Activated T-cell treated with anti-CD3 and anti-CD28 coated beads for 24 hours (primary cell): ENCODE data around the gene NOS1.
"Not testable (repeated sequence)": the region's sequence is repeated elsewhere in the genome, so short reads cannot be mapped to it uniquely, and the experiment has no call there.

ENCODE experiments used
- DNase-seq: peaks from one replicate; pipeline ENCODE4 v3.0.0-alpha.2; 2020; ENCODE audit warnings: low read depth

Gene NOS1

DNA sequence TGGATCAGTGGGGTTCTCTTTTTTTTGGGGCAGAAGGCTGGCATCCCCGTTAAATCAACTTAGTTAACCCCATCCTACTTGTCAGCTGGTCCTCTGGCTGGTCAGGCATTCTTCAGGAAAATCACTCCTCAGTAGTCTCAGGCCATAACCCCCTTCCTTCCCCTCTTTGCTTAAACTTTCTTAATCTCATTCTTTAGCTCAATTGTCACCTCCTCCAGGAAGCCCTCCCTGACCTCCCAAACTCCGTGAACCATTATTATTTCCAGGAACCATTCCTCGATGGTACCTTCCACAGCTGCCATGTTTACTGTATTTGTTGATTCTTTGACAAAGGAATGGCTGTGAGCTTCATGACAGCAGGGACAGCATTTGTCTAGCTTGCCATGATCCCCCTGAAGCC, 98.7 kb downstream of the NOS1 start:
- DNase-seq: no peak

DNA sequence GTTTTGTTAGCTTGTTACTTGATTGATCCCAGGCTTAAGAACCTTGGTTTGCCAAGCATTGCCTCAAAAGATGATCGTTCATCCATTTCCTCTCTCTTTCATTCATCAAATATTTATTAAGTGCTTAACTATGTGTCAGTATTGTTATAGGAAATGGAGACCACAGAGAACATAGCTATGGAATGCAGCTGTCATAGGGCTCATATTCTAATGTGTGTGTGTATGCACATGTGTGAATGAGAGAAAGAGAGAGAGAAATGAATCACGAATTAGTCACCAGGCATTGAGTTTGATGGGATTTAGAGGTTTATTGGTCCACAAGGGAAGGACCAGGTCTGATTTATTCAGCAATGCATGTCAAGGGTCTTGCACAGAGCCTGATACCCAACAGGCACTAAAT, 100.2 kb downstream of the NOS1 start:
- no peak for DNase-seq

DNA sequence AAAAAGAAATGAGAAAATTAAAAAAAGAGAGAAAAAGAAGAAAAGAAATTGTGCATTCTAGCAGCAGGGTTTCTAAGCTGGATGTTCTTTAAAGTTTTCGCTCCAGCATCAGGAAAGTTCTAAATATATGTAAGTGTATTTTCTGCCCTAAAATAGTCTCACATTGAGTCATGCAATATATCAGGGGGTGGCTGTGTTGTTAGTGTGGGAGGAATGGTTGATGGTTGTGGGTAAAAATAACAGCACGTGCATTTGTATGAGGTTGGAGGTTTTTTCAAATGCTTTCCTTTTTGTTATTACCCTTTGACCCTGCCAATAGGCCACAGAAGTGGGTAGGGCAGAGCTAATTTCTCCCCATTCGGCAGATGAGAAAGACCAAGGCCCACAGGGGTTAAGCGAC, 106.0 kb downstream of the NOS1 start:
- no peak for DNase-seq

GRCh38 chr12:117243488-117243887, 117.9 kb downstream of the NOS1 start:
- no peak for DNase-seq

DNA sequence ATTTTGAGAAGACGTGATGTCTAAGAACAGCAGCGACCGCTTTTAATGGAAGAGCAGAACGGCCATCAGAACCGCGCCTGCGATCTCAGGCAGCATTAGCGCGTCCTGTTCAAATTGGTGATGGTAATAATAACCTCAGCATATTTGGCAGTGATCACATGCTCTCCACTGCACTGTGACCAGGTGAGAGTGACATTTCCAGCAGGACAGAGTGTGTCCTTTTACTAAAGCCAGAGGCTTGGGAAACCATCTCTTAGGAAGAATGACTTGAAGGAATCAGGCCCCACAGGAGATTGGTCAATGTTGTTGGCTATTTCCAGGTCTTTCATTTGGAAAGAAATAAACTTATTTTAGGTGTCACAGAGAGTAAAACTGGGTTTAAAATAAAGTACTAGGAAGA, 119.7 kb downstream of the NOS1 start:
- DNase-seq: no peak

- DNase-seq: no peak
These were observed 121.2 kb downstream of the NOS1 start for GRCh38 chr12:117240081-117240755.

GRCh38 chr12:117236456-117237001, 124.9 kb downstream of the NOS1 start:
- peak; percentile 54 for DNase-seq

DNA sequence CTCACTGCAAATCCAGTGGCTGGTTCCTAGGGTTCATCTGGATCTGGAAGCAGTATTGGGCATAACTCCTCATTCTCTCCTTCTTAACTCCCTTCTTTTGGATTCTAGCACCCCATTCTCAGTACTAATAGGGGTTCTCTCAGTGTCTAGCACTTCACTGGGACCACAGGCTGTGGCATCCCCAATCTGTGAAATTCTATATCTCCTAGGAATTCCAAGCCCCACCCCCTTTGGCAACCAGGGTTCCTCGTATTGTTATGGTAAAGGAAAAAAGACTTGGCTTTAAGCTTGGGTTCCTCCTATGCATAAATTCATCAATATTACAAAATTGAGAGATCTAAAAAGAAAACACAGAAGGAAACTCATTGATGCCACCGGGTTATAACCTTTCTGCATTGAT, 126.2 kb downstream of the NOS1 start:
- DNase-seq: no peak

GRCh38 chr12:117234441-117234840, 127.0 kb downstream of the NOS1 start:
- DNase-seq: no peak

DNA sequence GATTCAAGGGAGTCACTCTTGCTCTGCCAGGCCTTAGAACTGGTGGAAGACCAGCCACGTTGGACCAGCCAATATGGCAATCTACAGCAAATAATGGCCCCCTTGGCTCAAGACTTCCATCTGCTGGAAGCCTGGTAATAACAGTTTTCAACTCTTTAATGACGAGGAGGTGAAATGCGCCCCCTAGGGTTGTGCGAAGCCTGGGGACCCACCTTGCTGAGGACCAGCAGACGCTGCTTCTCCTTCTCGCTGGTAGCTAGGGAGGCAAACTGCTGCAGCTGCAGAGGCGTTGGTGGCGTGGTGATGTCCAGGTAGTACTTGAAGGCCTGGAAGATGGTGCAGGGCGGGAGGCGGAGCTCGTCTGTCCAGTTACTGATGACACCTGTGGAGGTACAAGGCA, 129.7 kb downstream of the NOS1 start:
- DNase-seq: no peak

DNA sequence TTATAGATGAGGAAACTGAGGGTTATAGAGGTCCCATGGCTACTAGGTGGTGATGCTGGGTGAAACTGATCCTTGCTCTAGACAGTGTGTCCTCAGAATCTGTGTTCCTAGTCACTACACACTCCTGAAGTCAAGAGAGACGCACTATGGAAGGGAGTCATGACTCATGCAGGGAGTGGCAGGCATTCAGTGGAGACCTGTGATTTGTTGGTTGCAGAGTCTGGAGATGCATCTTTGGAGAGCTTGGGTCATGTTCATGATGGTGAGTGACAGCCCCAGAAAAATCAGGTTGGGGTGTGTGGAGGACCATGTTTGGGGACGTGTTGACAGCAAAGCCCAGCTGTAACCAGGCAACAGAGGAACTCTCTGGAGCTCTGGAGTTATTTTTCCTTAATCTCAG, 133.2 kb downstream of the NOS1 start:
- DNase-seq: no peak

DNA sequence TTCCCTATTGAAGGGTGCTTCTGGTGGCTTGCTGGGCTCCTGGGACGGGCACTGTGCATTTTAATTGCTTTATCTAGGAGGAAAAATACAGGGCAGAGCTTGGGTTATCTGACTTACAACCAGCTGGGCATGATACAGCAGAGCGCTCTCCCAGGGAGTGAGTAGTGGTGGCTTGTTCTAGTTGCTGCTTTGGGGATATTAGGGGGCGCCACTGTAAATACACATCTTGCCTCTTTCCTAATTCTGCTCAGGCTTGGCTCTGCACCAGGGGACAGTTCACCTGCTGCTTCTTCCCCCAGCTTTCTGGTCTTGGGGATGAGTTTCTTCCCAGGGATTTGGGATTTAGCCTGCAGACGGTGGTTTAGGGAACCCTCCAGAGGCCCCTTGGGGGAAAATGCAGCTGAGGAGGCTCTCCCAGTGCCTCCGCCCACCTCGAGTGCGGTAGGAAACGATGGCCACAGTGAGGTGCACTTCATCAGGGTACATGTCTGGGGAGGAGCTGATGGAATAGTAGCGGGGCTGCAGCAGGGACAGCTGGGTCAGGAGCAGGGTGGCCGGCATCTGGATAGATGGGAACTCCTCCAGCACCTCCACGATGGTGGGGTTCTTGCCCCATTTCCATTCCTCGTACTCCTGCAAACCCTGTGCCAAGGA, 134.3 kb downstream of the NOS1 start:
- DNase-seq: no peak

- no peak for DNase-seq
These were observed 134.9 kb downstream of the NOS1 start for GRCh38 chr12:117226505-117226904.

GRCh38 chr12:117225179-117225578, 136.2 kb downstream of the NOS1 start:
- no peak for DNase-seq

DNA sequence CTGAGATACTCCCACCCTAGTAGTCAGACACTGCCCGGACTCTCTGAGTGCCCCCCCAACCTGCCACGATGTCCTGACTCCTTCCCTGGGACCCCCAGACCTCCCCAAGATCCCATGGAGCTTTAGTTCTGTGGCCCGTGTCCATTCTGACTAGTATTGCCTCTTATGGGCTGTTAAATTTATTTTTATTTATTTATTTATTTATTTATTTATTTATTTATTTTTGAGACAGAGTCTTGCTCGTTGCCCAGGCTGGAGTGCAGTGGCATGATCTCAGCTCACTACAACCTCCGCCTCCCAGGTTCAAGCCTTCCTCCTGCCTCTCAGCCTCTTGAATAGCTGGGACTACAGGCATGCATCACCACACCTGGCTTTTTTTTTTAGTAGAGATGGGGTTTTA, 140.5 kb downstream of the NOS1 start:
- DNase-seq: not testable (repeated sequence)

- no peak for DNase-seq
These were observed 143.3 kb downstream of the NOS1 start for GRCh38 chr12:117218149-117218548.

DNA sequence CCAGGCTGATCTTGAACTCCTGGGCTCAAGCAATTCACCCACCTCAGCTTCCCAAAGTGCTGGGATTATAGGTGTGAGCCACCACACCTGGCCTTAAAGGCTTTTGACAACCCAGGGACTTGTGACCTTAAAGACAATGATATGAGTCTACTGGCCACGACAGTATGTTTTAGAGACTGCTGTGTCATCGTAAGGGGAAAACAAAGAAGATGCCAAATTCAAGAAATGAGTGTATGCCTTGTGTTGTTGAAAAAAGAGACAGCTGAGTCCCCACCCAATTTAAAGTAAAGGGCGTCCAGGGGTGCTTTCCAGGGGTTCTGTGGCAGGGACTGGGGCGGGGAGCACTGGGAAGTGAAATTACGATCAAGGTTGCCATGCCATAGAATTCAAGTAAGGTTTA, 144.7 kb downstream of the NOS1 start:
- no peak for DNase-seq

DNA sequence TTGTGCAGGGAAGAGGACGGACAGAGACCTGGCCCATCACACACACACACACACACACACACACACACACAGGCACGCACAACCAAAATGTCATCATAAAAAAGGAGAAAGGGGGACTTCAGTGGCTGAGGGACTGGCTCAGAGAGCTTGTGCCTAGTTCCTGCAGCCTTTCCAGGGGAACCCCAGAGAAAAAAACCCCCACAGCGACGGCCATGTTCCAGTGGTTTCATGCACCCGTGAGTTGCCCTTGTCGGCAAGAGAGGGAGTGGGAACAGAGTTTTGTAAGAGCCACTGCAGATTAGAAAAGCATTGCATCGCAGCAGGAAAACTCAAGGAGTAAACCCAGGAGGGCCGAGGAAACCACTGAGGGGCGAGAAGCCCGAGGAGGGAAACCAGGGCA, 146.6 kb downstream of the NOS1 start:
- DNase-seq: no peak

GRCh38 chr12:117213295-117213808, 148.1 kb downstream of the NOS1 start:
- DNase-seq: no peak

DNA sequence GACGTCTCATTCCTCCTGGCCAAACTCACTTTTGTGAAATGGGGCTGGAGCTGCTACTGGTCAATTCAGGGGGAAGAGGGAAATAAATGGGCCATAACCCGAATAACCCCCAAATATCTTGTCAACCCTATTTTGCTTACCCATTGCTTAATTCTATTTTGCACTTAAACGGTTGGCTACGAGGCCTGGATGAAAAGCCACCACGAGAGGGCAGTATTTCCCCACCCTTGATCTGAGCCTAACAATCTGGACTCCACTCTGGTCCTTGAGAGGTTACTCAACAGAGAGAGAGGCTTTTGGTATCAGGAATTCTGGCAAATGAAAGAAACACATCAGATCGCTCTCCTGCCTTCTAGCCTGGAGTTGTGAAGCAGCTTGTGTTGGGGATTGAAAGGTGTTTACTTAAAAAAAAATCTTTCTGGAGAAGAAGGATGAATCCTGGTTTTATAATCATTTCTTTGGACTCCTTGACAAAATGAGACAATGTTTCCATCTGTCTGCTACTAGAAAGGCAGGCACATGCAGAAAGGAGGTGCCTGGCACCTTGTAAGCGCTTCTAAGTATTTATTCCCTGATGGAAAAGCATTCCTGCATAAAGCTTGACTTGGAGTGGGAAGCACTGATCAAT, 148.7 kb downstream of the NOS1 start:
- DNase-seq: peak; percentile 56

DNA sequence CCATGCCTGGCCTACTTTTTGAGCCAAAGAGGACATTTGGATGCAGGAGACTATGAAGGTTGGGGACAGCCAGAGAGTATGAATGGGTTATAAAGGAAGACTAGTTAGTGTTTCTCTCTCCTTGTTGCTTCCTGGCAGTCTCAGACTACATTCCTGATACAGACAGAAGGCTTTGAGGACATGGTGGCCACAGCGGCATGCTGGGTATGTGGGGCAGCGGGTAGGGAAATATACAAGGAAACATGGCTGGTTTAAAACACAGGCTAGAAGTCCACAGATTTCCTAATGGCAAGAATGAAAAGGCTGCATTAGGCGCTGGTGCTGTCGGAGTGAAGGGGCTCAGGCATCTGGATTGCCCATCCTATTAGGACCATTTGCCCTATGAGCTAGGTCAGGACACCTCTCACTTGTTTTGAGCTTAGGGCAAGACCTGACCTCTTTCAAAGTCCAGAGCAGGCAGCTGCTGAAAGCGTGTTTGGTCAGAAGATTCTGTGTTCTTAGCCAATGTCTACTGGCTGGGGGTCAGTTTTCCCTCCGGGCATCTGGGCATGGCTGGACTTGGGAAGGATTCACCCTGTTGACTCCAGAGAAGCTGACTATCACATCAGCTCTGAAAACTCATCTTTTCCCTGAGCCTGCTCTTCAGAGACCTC, 151.0 kb downstream of the NOS1 start:
- DNase-seq: no peak

- DNase-seq: no peak
These were observed 151.8 kb downstream of the NOS1 start for GRCh38 chr12:117209626-117210025.
